Left hindlimb (tissue), 1 donor: ENCODE measurements around the gene AKIRIN1.
"Not testable (repeated sequence)": the region's sequence is repeated elsewhere in the genome, so short reads cannot be mapped to it uniquely, and the experiment has no call there.

Source experiments
- DNase-seq: peaks from one replicate; pipeline ENCODE4 v3.0.0-alpha.2; 2018

The AKIRIN1 gene

GRCh38 chr1:39046613-39047210, 55.6 kb downstream of the AKIRIN1 start:
- DNase-seq: no peak

GRCh38 chr1:39047374-39048229, 56.5 kb downstream of the AKIRIN1 start:
- no peak for DNase-seq

- no peak for DNase-seq
These were observed 57.8 kb downstream of the AKIRIN1 start for GRCh38 chr1:39048745-39049370.

- DNase-seq: no peak
These were observed 58.9 kb downstream of the AKIRIN1 start for GRCh38 chr1:39050001-39050400.

GRCh38 chr1:39051193-39051850, 60.2 kb downstream of the AKIRIN1 start:
- not testable (repeated sequence) for DNase-seq

GRCh38 chr1:39051956-39052355, 60.9 kb downstream of the AKIRIN1 start:
- no peak for DNase-seq

GRCh38 chr1:39055213-39055710, 64.2 kb downstream of the AKIRIN1 start:
- not testable (repeated sequence) for DNase-seq
